Breast epithelium (tissue), 3 donors: ENCODE results near the gene IL1RAPL2.

ENCODE experiments used
- POLR2A ChIP-seq: fragments of 450-650 bp; IDR thresholded peaks from one replicate; pipeline ENCODE4 v1.6.1; 2016; ENCODE audit warnings: antibody characterized with exemption, mild to moderate bottlenecking, moderate library complexity
- TF ChIP-seq, protein P1 (sequence below), 3 donors: fragments of 450-650 bp; IDR thresholded peaks; one replicate each; pipeline ENCODE4 v1.5.1; 2016 to 2017; ENCODE audit warnings: antibody characterized with exemption in 3 of 3, mild to moderate bottlenecking in 3 of 3, moderate library complexity in 3 of 3

DNA sequence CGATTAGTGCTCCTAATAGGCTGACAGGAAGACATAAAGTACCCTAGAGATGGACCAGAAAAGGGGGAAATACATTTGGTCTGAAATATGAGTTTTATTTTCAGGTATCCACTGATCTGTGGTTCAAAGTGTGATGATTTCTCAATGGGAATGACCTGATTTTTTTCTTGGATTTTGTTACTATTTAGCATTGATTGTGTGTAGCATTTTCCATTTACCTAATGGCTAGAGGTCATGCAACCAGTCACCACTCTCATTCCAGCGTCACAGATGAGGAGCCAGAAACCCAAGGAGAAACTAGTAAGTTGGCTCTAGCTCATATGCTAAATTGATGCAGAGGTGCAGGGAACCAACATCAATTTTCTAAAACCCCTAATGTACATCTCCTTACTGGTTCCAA is 118.1 kb downstream of the IL1RAPL2 start:
- TF ChIP-seq, protein P1, sequence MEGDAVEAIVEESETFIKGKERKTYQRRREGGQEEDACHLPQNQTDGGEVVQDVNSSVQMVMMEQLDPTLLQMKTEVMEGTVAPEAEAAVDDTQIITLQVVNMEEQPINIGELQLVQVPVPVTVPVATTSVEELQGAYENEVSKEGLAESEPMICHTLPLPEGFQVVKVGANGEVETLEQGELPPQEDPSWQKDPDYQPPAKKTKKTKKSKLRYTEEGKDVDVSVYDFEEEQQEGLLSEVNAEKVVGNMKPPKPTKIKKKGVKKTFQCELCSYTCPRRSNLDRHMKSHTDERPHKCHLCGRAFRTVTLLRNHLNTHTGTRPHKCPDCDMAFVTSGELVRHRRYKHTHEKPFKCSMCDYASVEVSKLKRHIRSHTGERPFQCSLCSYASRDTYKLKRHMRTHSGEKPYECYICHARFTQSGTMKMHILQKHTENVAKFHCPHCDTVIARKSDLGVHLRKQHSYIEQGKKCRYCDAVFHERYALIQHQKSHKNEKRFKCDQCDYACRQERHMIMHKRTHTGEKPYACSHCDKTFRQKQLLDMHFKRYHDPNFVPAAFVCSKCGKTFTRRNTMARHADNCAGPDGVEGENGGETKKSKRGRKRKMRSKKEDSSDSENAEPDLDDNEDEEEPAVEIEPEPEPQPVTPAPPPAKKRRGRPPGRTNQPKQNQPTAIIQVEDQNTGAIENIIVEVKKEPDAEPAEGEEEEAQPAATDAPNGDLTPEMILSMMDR (IDR thresholded peaks at IDR 0.05), result no peak
- TF ChIP-seq POLR2A, result no peak
